WTC11 (cell line): ENCODE measurements around the gene IFT25. TPM values are rescaled to one million over a fixed set of nuclear protein-coding genes. Genes with fewer than 3 reads are reported as not detected.

Experiments used
- ATAC-seq: fragments of 200-7000 bp; cut with Tn5 transposase; 2 replicates; pipeline ENCODE4 v1.10.0; 2021; ENCODE audit warnings: mild to moderate bottlenecking, moderate library complexity
- CTCF ChIA-PET: fragments of 300-600 bp; sonication (Branson Sonifier 250); formaldehyde crosslinking; loops from one replicate; lab custom pipeline; 2021; ENCODE audit warnings: antibody characterized with exemption; lab: Charles Lee
- POLR2A ChIA-PET: fragments of 350-600 bp; sonication (Branson Sonifier 250); formaldehyde crosslinking; loops from one replicate; lab custom pipeline; 2021; ENCODE audit warnings: antibody characterized with exemption; lab: Charles Lee
- DNase-seq: peaks from one replicate; pipeline ENCODE4 v3.0.0; 2021; ENCODE audit warnings: low spot score
- H3K27ac Mint-ChIP-seq: 2 replicates; pipeline ENCODE4 v1.8.0; 2021; ENCODE audit warnings: mixed read lengths
- H3K27me3 Mint-ChIP-seq: 2 replicates; pipeline ENCODE4 v1.8.0; 2021; ENCODE audit warnings: low read depth, mild to moderate bottlenecking, moderate library complexity, mixed read lengths
- H3K36me3 Mint-ChIP-seq: 2 replicates; pipeline ENCODE4 v1.8.0; 2021; ENCODE audit warnings: mixed read lengths
- H3K4me1 Mint-ChIP-seq: 2 replicates; pipeline ENCODE4 v1.8.0; 2022; ENCODE audit warnings: mixed read lengths
- H3K4me3 Mint-ChIP-seq: 2 replicates; pipeline ENCODE4 v1.8.0; 2021; ENCODE audit warnings: mild to moderate bottlenecking, moderate library complexity, mixed read lengths
- H3K9me3 Mint-ChIP-seq: 2 replicates; pipeline ENCODE4 v1.8.0; 2021; ENCODE audit warnings: mixed read lengths
- ATF3 ChIP-seq: sonication (generic); formaldehyde crosslinking; conservative IDR thresholded peaks from 2 replicates; pipeline ENCODE4 v1.8.1; 2022; ENCODE audit warnings: mild to moderate bottlenecking, missing genetic modification reagents
- CREB1 ChIP-seq: sonication (generic); formaldehyde crosslinking; IDR thresholded peaks from 2 replicates; pipeline ENCODE4 v1.8.0; 2023; ENCODE audit warnings: mild to moderate bottlenecking, missing genetic modification reagents
- CTCF ChIP-seq: fragments of 200-600 bp; IDR thresholded peaks from 2 replicates; pipeline ENCODE4 v1.8.0; 2022; ENCODE audit warnings: antibody characterized with exemption
- E2F5 ChIP-seq: sonication (generic); formaldehyde crosslinking; IDR thresholded peaks from 2 replicates; pipeline ENCODE4 v1.8.1; 2022; ENCODE audit warnings: mild to moderate bottlenecking, moderate library complexity, missing genetic modification reagents
- ERG ChIP-seq: fragments of 250-450 bp; sonication (Bioruptor Pico); IDR thresholded peaks from 2 replicates; pipeline ENCODE4 v1.8.0; 2021; ENCODE audit warnings: mild to moderate bottlenecking
- ESRRA ChIP-seq: sonication (generic); formaldehyde crosslinking; IDR thresholded peaks from 2 replicates; pipeline ENCODE4 v1.8.1; 2022; ENCODE audit warnings: mild to moderate bottlenecking, missing genetic modification reagents, borderline replicate concordance
- FOXK1 ChIP-seq: sonication (generic); formaldehyde crosslinking; IDR thresholded peaks from 2 replicates; pipeline ENCODE4 v1.8.0; 2022; ENCODE audit warnings: mild to moderate bottlenecking, moderate library complexity, missing genetic modification reagents
- FOXP1 ChIP-seq: sonication (generic); formaldehyde crosslinking; IDR thresholded peaks from 2 replicates; pipeline ENCODE4 v1.8.0; 2022; ENCODE audit warnings: missing genetic modification reagents, mild to moderate bottlenecking, moderate library complexity, borderline replicate concordance
- GTF2I ChIP-seq: fragments of 250-450 bp; sonication (Bioruptor Pico); conservative IDR thresholded peaks from 2 replicates; pipeline ENCODE4 v1.4.0; 2021; ENCODE audit warnings: mild to moderate bottlenecking
- HMGXB4 ChIP-seq: sonication (generic); formaldehyde crosslinking; IDR thresholded peaks from 2 replicates; pipeline ENCODE4 v1.8.1; 2023; ENCODE audit warnings: mild to moderate bottlenecking, moderate library complexity, missing genetic modification reagents
- JAZF1 ChIP-seq: fragments of 250-450 bp; sonication (Bioruptor Pico); IDR thresholded peaks from 2 replicates; pipeline ENCODE4 v1.9.0; 2021; ENCODE audit warnings: moderate library complexity, mild to moderate bottlenecking, inconsistent platforms
- JUN ChIP-seq: sonication (generic); formaldehyde crosslinking; IDR thresholded peaks from 2 replicates; pipeline ENCODE4 v1.8.0; 2023; ENCODE audit warnings: mild to moderate bottlenecking, missing genetic modification reagents
- MAX ChIP-seq: sonication (generic); formaldehyde crosslinking; IDR thresholded peaks from 2 replicates; pipeline ENCODE4 v1.8.0; 2022; ENCODE audit warnings: mild to moderate bottlenecking, missing genetic modification reagents
- MXD4 ChIP-seq: fragments of 250-450 bp; sonication (Bioruptor Pico); IDR thresholded peaks from 2 replicates; pipeline ENCODE4 v1.8.0; 2021; ENCODE audit warnings: mild to moderate bottlenecking, moderate library complexity, borderline replicate concordance
- MYBL2 ChIP-seq: sonication (generic); formaldehyde crosslinking; IDR thresholded peaks from 2 replicates; pipeline ENCODE4 v1.8.1; 2023; ENCODE audit warnings: mild to moderate bottlenecking, moderate library complexity, missing genetic modification reagents
- TEAD1 ChIP-seq: sonication (generic); formaldehyde crosslinking; IDR thresholded peaks from 2 replicates; pipeline ENCODE4 v1.8.0; 2022; ENCODE audit warnings: mild to moderate bottlenecking, missing genetic modification reagents
- ZNF138 ChIP-seq: sonication (generic); formaldehyde crosslinking; conservative IDR thresholded peaks from 2 replicates; pipeline ENCODE4 v1.8.1; 2022; ENCODE audit warnings: mild to moderate bottlenecking, moderate library complexity, missing genetic modification reagents
- ZNF317 ChIP-seq: sonication (generic); formaldehyde crosslinking; IDR thresholded peaks from 2 replicates; pipeline ENCODE4 v1.8.1; 2023; ENCODE audit warnings: low read depth, mild to moderate bottlenecking, moderate library complexity, missing genetic modification reagents, borderline replicate concordance
- ZNF423 ChIP-seq: fragments of 250-450 bp; sonication (Bioruptor Pico); IDR thresholded peaks from 2 replicates; pipeline ENCODE4 v2.1.2; 2022; ENCODE audit warnings: mild to moderate bottlenecking, moderate library complexity
- total RNA-seq: library from RNA; stranded (reverse); gene quantifications from 3 replicates; pipeline ENCODE4 v1.2.3, GENCODE V29; 2021

The IFT25 gene
- total RNA-seq, 1 experiment from 2014 or later, result 22.6 TPM

GRCh38 chr1:53967409-53968124, 22.1 kb upstream of the IFT25 start (continued):
- no peak for TF ChIP-seq MXD4 (CRISPR knock-in tag)

GRCh38 chr1:53966794-53967193, 21.3 kb upstream of the IFT25 start:
- CTCF ChIA-PET, result no interaction called here
- POLR2A ChIA-PET, result no interaction called here
- no peak for ATAC-seq
- H3K4me3 Mint-ChIP-seq, result no peak overlapping the region
- TF ChIP-seq ATF3 (CRISPR knock-in tag), result no peak
- no peak for TF ChIP-seq MAX (CRISPR knock-in tag)
- no peak for TF ChIP-seq ESRRA (CRISPR knock-in tag)
- TF ChIP-seq ERG, result no peak
- TF ChIP-seq ZNF423 (CRISPR knock-in tag), result no peak
- TF ChIP-seq ZNF138 (CRISPR knock-in tag), result no peak
- no peak for TF ChIP-seq JAZF1 (CRISPR knock-in tag)
- TF ChIP-seq E2F5 (CRISPR knock-in tag), result no peak
- TF ChIP-seq TEAD1 (CRISPR knock-in tag), result no peak
- no peak for TF ChIP-seq CTCF
- TF ChIP-seq GTF2I, result no peak
- TF ChIP-seq CREB1 (CRISPR knock-in tag), result no peak
- TF ChIP-seq HMGXB4, result no peak
- no peak for TF ChIP-seq ZNF317
- no peak for TF ChIP-seq MYBL2 (CRISPR knock-in tag)
- no peak for TF ChIP-seq JUN (CRISPR knock-in tag)
- TF ChIP-seq FOXK1 (CRISPR knock-in tag), result no peak
- TF ChIP-seq FOXP1 (CRISPR knock-in tag), result no peak
- TF ChIP-seq, all 79 proteins: peak for 0
- Mint-ChIP-seq H3K36me3 (peaks cover 46% of the 10 kb centered on the region), H3K4me1 (peaks cover 7% of the 10 kb centered on the region), H3K27me3 (no peaks in the 10 kb centered on the region), H3K27ac (no peak overlapping the region), H3K9me3 (no peaks in the 10 kb centered on the region)
- no peak for DNase-seq
